HEK293T (cell line): ENCODE results near the gene FNDC8.

Experiments used
- ARNT ChIP-seq: fragments of 450-650 bp; IDR thresholded peaks from 2 replicates; pipeline ENCODE4 v1.6.1; 2017; ENCODE audit warnings: mild to moderate bottlenecking
- ELF4 ChIP-seq: fragments of 450-650 bp; IDR thresholded peaks from 2 replicates; pipeline ENCODE4 v1.6.1; 2017; ENCODE audit warnings: antibody characterized with exemption
- FOXA1 ChIP-seq: fragments of 450-650 bp; IDR thresholded peaks from 2 replicates; pipeline ENCODE4 v1.6.1; 2016; ENCODE audit warnings: mild to moderate bottlenecking
- FOXK2 ChIP-seq: fragments of 450-650 bp; IDR thresholded peaks from 2 replicates; pipeline ENCODE4 v1.6.1; 2016; ENCODE audit warnings: mild to moderate bottlenecking
- FOXM1 ChIP-seq: fragments of 450-650 bp; IDR thresholded peaks from 2 replicates; pipeline ENCODE4 v1.6.1; 2017; ENCODE audit warnings: mild to moderate bottlenecking, borderline replicate concordance
- L3MBTL2 ChIP-seq: fragments of 450-650 bp; conservative IDR thresholded peaks from 2 replicates; pipeline ENCODE4 v1.6.1; 2016; ENCODE audit warnings: mild to moderate bottlenecking
- NFRKB ChIP-seq: fragments of 450-650 bp; IDR thresholded peaks from 2 replicates; pipeline ENCODE4 v1.6.1; 2016; ENCODE audit warnings: mild to moderate bottlenecking, moderate library complexity
- SP1 ChIP-seq: fragments of 450-650 bp; IDR thresholded peaks from 2 replicates; pipeline ENCODE4 v1.6.1; 2017
- TARDBP ChIP-seq: fragments of 450-650 bp; IDR thresholded peaks from 2 replicates; pipeline ENCODE4 v1.6.1; 2016
- ZNF384 ChIP-seq: fragments of 450-650 bp; IDR thresholded peaks from 2 replicates; pipeline ENCODE4 v1.6.1; 2016

DNA sequence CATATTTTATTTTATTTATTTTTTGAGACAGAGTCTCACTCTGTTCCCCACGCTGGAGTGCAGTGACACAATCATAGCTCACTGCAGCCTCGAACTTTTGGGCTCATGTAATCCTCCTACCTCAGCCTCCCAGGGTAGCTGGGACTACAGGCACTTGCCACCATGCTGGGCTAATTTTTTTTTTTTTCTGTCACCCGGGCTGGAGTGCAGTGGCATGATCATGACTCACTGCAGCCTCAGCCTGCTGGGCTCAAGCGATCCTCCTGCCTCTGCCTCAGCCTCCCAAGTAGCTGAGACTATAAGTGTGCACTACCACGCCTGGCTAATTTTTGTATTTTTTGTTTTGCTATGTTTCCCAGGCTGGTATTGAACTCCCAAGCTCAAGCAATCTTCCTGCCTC is 43.3 kb downstream of the FNDC8 start:
- no peak for TF ChIP-seq ARNT
- no peak for TF ChIP-seq ELF4
- no peak for TF ChIP-seq SP1
- no peak for TF ChIP-seq TARDBP
- no peak for TF ChIP-seq FOXK2
- no peak for TF ChIP-seq FOXM1
- TF ChIP-seq ZNF384, result no peak
- no peak for TF ChIP-seq NFRKB
- no peak for TF ChIP-seq FOXA1
- TF ChIP-seq L3MBTL2, result no peak
